LNCaP clone FGC (cell line): ENCODE results near the gene RBM5.

Experiments used
- DNase-seq: peaks from one replicate; pipeline ENCODE4 v3.0.0-alpha.2; 2011; ENCODE audit warnings: low read depth
- H3K4me3 ChIP-seq: 2 replicates; pipeline ENCODE4 v1.5.1; 2011; ENCODE audit warnings: mild to moderate bottlenecking, low read depth, low read length, control low read depth
- CTCF ChIP-seq: IDR thresholded peaks from 2 replicates; pipeline ENCODE4 v1.5.1; 2012; ENCODE audit warnings: mild to moderate bottlenecking; ENCODE audit not compliant: control insufficient read depth, insufficient read depth; ENCODE audit errors: extremely low read depth

RBM5 gene

DNA sequence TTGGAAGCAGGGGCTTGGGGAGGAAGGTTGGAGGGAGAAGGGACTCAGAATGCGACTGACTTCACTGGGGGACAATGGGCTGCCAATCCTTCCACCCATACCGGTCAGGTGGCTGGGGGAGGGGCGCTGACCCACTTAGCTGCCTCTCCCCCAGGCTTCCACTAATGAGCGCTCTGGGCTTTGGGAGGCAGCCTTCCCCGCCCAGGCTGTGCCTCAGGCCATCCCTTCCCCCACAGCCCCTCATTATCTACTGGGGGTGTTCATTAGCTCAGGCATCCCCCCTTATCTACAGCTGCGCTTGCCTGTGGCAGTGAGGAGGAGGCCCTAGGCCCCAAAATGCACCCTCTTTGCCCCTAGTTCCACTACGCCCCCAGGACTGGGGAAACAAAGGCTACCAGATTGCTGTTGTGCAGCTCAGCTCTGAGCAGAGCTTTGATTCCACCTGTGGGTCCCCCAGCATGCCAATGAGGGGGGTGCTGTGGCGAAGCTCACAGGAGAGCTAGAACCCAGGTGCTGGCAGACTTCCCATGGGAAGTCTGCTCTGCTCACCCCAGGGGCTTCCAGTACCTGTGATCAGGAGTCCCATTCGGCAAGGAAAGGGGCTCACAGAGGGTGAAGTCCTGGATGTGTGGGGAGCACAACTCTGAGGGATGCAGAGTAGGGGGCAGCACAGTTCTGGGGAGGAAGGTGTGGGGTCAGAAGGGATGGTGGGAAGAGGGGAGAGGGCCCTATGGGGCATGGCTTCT, 37.0 kb downstream of the RBM5 start:
- no peak overlapping the region for H3K4me3 ChIP-seq
- DNase-seq, result no peak
- no peak for TF ChIP-seq CTCF

GRCh38 chr3:50126287-50127211, 37.8 kb downstream of the RBM5 start:
- no peak overlapping the region for H3K4me3 ChIP-seq
- no peak for TF ChIP-seq CTCF
- no peak for DNase-seq

DNA sequence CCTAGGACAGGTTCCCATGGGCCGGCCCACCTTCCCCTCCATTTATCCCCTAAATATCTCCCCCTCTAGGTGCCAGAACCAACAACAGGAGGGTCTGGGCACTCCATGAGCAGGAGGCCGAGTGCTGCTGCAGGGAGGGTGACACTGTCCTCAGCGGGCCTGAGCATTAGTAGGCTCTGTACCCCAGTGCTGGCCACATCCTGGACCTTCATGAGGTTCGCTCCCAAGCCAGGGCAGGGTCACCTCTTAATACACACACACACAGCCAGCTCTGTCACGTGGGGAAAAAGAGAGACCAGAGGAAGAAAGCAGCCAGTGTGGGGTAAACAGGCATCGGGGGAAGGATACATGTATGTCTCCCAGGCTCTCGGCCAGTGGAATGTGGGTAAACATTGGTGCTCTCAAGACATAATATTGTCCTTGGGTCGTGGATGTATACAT, 38.6 kb downstream of the RBM5 start:
- no peak overlapping the region for H3K4me3 ChIP-seq
- DNase-seq, result peak; percentile 62
- no peak for TF ChIP-seq CTCF

DNA sequence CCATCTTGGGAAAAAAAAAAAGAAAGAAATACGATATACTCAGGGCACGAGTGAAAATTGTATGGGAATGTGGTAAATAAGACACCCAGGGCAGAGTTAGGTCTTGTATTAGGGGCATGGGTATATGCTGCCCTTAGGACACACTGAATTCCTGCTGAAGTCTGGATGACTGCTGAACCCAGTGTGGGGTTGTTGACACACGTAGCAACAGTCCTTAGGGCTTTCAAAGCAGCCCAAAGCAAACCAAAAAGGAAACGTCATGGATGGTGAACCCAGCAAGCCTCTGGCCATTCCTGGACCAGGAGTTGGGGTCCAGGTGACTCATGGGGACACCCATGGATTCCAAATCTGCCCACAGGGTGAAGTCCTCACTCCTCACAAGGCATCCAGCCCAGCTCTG, 39.3 kb downstream of the RBM5 start:
- no peak for DNase-seq
- no peak for TF ChIP-seq CTCF
- H3K4me3 ChIP-seq, result no peak overlapping the region

DNA sequence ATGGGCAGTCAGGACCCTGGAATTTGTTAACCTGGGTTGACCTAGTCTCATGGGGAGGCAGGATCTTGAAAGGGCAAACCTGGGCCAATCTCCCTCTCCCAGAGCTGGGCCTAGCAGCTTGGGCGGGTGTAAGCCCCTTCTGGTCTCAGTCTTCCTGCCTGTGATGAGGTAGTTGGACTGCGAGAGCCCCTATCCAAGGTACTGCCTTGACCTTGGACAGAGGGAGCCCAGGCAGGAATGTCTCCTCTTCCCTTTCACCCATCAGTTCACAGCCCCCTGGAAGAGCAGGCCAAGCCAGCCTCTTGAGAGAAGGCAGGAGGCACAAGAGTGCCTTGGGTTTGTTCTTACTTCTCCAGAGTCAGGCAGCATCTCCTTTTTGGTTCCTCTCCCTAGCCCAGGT, 41.7 kb downstream of the RBM5 start:
- no peak overlapping the region for H3K4me3 ChIP-seq
- no peak for DNase-seq
- TF ChIP-seq CTCF, result no peak

GRCh38 chr3:50132421-50133282, 43.9 kb downstream of the RBM5 start:
- DNase-seq, result no peak
- TF ChIP-seq CTCF, result no peak
- H3K4me3 ChIP-seq, result no peak overlapping the region
